Measurements from ENCODE around the gene SASH1. TPM values are rescaled to one million over a fixed set of nuclear protein-coding genes. Genes with fewer than 3 reads are reported as not detected.

The SASH1 gene
- total and polyA plus RNA-seq, 11 donors = 10.7 to 47.5 (median 28.2) TPM

DNA sequence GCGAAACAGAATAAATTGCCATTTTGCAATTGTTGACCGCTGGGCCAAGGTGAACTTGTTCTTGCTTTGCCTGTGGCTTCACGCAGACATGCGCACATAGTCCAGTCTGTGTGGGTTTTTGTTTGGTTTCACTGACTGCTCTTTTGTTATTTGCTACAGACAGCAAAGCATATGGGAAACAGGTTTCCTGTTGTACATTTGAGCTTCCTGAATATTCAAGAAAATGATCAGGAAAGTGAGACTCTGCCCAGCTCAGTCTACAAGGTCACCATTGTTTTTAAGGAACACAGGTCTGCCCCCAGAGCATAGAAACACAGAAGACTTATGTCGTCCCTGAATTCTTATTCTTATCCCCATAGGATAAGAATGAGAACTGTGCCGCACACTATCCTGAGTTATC is 55.6 kb downstream of the SASH1 start:
- no peak for DNase-seq
- Histone ChIP-seq H3K27me3 (no peaks in the 10 kb centered on the region), H3K27ac (peak overlapping the region; percentile 47 to 69 (median 62)), H3K36me3 (peaks cover 0 to 3% (median 0%) of the 10 kb centered on the region in 9 donors), H3K4me1 (peaks cover 7 to 77% (median 51%) of the 10 kb centered on the region in 12 donors), H3K9me3 (no peaks in the 10 kb centered on the region), H3K4me3 (no peak overlapping the region)
- intact Hi-C loops (cut with DNase I) = loop anchor here in 5 of 10 donors (5.0 to 10.0 kb wide), 2 partner anchors 53 to 56 kb away; partner anchors contain the start of gene SASH1 (in 5 of the 5)
- ATAC-seq = peak in 2 of 4 donors; percentile 27 to 42
- no peak for TF ChIP-seq POLR2A (IDR thresholded peaks at IDR 0.05)
- TF ChIP-seq, protein P1, sequence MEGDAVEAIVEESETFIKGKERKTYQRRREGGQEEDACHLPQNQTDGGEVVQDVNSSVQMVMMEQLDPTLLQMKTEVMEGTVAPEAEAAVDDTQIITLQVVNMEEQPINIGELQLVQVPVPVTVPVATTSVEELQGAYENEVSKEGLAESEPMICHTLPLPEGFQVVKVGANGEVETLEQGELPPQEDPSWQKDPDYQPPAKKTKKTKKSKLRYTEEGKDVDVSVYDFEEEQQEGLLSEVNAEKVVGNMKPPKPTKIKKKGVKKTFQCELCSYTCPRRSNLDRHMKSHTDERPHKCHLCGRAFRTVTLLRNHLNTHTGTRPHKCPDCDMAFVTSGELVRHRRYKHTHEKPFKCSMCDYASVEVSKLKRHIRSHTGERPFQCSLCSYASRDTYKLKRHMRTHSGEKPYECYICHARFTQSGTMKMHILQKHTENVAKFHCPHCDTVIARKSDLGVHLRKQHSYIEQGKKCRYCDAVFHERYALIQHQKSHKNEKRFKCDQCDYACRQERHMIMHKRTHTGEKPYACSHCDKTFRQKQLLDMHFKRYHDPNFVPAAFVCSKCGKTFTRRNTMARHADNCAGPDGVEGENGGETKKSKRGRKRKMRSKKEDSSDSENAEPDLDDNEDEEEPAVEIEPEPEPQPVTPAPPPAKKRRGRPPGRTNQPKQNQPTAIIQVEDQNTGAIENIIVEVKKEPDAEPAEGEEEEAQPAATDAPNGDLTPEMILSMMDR (IDR thresholded peaks at IDR 0.05) = no peak
- WGBS, 4 donors = 45 to 63% (median 60%) methylated on average over 6 of the region's 6 CpGs

DNA sequence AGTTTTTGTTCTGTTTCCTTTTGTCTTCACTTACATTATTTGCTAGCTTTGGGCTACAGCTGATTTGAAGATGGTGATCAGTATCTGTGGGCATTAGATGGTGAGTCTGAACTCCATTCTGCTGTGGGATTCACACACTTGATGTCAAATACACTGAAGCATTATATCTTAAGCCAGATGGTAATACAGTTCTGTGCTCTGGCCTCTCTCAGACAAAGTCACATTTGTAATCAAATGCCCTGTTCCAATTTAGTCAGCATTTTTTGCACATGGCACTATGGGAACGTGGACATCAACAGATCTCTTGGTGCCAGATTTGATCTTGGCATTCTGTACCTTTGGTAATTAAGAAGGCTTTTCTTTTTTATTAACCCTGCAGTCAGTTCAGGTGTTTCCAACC is 56.0 kb downstream of the SASH1 start:
- intact Hi-C loops (cut with DNase I) = loop anchor here in 5 of 10 donors (5.0 to 10.0 kb wide), 2 partner anchors 54 to 56 kb away; partner anchors contain the start of gene SASH1 (in 5 of the 5)
- no peaks in the 10 kb centered on the region for H3K36me3 ChIP-seq
- peaks cover 7 to 79% (median 51%) of the 10 kb centered on the region in 12 donors for H3K4me1 ChIP-seq
- TF ChIP-seq, protein P1 (IDR thresholded peaks at IDR 0.05) = no peak
- TF ChIP-seq POLR2A (IDR thresholded peaks at IDR 0.05) = no peak
- H3K4me3 ChIP-seq = no peak overlapping the region
- DNase-seq = no peak
- peak overlapping the region in 10 of 12 donors; percentile 31 to 69 (median 60) for H3K27ac ChIP-seq
- no peak for ATAC-seq
- H3K27me3 ChIP-seq = no peaks in the 10 kb centered on the region
- no peaks in the 10 kb centered on the region for H3K9me3 ChIP-seq
- WGBS, 4 donors = 24 to 28% (median 26%) methylated on average over 1 of the region's 1 CpG

DNA sequence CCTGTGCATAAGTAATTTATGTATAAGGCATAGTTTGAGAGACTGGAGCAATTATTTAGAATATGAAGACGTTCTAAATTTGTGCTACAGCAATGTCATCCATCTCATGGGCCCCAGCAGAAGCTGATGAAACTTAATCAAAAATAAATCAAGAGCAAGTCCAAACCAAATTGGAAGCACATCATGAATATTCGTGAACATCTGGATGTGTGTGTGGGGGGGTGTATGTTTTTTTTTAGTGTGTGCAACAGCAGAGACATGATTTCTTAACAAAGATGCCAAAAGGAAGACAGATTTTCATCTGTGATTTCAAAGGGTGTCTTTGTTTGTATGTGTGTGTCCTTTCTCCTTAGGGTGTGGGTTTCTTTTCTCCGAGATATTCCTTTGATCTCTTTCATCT is 58.9 kb downstream of the SASH1 start:
- no peaks in the 10 kb centered on the region for H3K36me3 ChIP-seq
- DNase-seq (no peak), ATAC-seq (no peak)
- no peak overlapping the region for H3K4me3 ChIP-seq
- H3K27ac ChIP-seq = peak overlapping the region in 2 of 12 donors; percentile 47 to 58
- H3K4me1 ChIP-seq = peaks cover 10 to 77% (median 44%) of the 10 kb centered on the region in 12 donors
- no peaks in the 10 kb centered on the region for H3K9me3 ChIP-seq
- TF ChIP-seq, protein P1 (IDR thresholded peaks at IDR 0.05) = no peak
- TF ChIP-seq POLR2A (IDR thresholded peaks at IDR 0.05) = no peak
- no peaks in the 10 kb centered on the region for H3K27me3 ChIP-seq
- 35 to 57% (median 42%) methylated on average over 3 of the region's 3 CpGs for WGBS, 4 donors
- intact Hi-C loops (cut with DNase I) = loop anchor here in 1 of 10 donors (5.0 to 10.0 kb wide), 2 partner anchors 41 to 57 kb away; partner anchors contain the start of gene SASH1

DNA sequence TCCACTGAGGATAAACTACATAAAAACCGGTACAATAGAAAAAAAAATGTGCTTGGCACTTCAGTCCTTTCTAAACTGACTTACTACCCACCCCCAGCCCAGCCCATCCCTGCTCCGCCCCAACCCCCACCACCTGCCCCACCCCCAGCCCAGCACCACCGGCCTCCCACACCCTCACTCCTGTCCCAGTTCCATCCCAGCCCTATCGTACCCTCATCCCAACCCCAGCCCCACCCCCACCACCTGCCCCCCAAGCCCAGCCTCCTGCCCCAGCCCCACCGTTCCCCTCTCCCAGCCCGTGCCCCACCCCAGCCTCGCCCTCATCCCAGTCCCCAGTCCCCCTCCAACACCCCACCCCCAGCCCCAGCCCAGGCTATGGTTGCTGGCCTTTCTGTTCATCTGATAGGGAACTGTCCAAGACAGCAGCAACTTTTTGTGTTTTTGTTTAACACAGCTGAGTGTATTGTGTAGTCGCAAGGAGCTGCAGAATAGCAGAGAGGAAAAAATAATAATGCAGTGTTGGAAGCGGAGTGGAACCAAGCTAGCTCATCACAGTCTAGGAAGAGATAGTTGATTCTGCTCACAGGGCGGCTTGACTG is 61.9 kb downstream of the SASH1 start:
- no peak for TF ChIP-seq POLR2A (IDR thresholded peaks at IDR 0.05)
- TF ChIP-seq, protein P1 (IDR thresholded peaks at IDR 0.05) = no peak
- Histone ChIP-seq H3K4me3 (no peak overlapping the region), H3K9me3 (peaks cover 0 to 3% (median 0%) of the 10 kb centered on the region in 12 donors), H3K27ac (peak overlapping the region in 2 of 12 donors; percentile 39 to 43), H3K27me3 (no peaks in the 10 kb centered on the region), H3K4me1 (peaks cover 0 to 60% (median 27%) of the 10 kb centered on the region in 12 donors), H3K36me3 (no peaks in the 10 kb centered on the region)
- intact Hi-C loops (cut with DNase I) = loop anchor here in 1 of 10 donors (5.0 to 10.0 kb wide), 2 partner anchors 38 to 60 kb away; partner anchors contain the start of gene SASH1
- no peak for ATAC-seq
- 71 to 84% (median 78%) methylated on average over 10 of the region's 10 CpGs for WGBS, 4 donors
- no peak for DNase-seq

All from heart left ventricle (tissue), 16 donors.